Measurements from ENCODE around the gene LILRA6. TPM values are rescaled to one million over a fixed set of nuclear protein-coding genes. Genes with fewer than 3 reads are reported as not detected.

The LILRA6 gene
- total and polyA plus RNA-seq, 2 of the 13 experiments (the other 11 are each of a cell fraction or from before 2014, with no cell fraction given) = not detected

GRCh38 chr19:54191011-54191810, 51.4 kb downstream of the LILRA6 start, which contains the start of gene TSEN34 (continued):
- TF ChIP-seq ZFP41 (CRISPR knock-in tag; IDR thresholded peaks at IDR 0.05; ENCODE audit: borderline replicate concordance) (no peak), ZSCAN31 (CRISPR knock-in tag; IDR thresholded peaks at IDR 0.05; ENCODE audit: low read depth) (no peak; the same call in 1 of the 2 replicates), ATF7-NPFF (CRISPR knock-in tag; IDR thresholded peaks at IDR 0.05; ENCODE audit: low read depth) (peak; percentile 68; the same call in 1 of the 2 replicates), SAFB2 (CRISPR knock-in tag; IDR thresholded peaks at IDR 0.05; ENCODE audit: borderline replicate concordance, low read depth) (no peak), GTF3A (CRISPR knock-in tag; conservative IDR thresholded peaks at IDR 0.05) (no peak), ZFP62 (CRISPR knock-in tag; IDR thresholded peaks at IDR 0.05) (no peak), KLF15 (CRISPR knock-in tag; IDR thresholded peaks at IDR 0.05; ENCODE audit: borderline replicate concordance) (no peak), ZNF691 (CRISPR knock-in tag; IDR thresholded peaks at IDR 0.05; ENCODE audit: borderline replicate concordance, low read depth) (no peak), ZNF547 (CRISPR knock-in tag; IDR thresholded peaks at IDR 0.05) (peak; percentile 68; the same call in 1 of the 2 replicates), PLRG1 (conservative IDR thresholded peaks at IDR 0.05) (no peak), PHF20 (CRISPR knock-in tag; IDR thresholded peaks at IDR 0.05) (no peak), ZBTB39 (CRISPR knock-in tag; IDR thresholded peaks at IDR 0.05) (no peak), SKIL (CRISPR knock-in tag; IDR thresholded peaks at IDR 0.05; ENCODE audit: borderline replicate concordance) (no peak), ZBTB37 (CRISPR knock-in tag; IDR thresholded peaks at IDR 0.05) (no peak), MAFK (conservative IDR thresholded peaks at IDR 0.05 in 1 of 2, IDR thresholded peaks at IDR 0.05 in 1 of 2; ENCODE audit: low read length in 2 of 2) (no peak), RXRB (CRISPR knock-in tag; IDR thresholded peaks at IDR 0.05; ENCODE audit: borderline replicate concordance) (no peak), AGO1 (IDR thresholded peaks at IDR 0.05; ENCODE audit: low read depth, low read length, poor library complexity, severe bottlenecking) (peak; percentile 36), ZNF546 (CRISPR knock-in tag; conservative IDR thresholded peaks at IDR 0.05) (no peak), ZSCAN9 (CRISPR knock-in tag; IDR thresholded peaks at IDR 0.05; ENCODE audit: borderline replicate concordance) (no peak; the same call in 1 of the 2 replicates), KAT7 (CRISPR knock-in tag; IDR thresholded peaks at IDR 0.05; ENCODE audit: borderline replicate concordance) (no peak; the same call in 1 of the 2 replicates)
- TF ChIP-seq, protein P1, sequence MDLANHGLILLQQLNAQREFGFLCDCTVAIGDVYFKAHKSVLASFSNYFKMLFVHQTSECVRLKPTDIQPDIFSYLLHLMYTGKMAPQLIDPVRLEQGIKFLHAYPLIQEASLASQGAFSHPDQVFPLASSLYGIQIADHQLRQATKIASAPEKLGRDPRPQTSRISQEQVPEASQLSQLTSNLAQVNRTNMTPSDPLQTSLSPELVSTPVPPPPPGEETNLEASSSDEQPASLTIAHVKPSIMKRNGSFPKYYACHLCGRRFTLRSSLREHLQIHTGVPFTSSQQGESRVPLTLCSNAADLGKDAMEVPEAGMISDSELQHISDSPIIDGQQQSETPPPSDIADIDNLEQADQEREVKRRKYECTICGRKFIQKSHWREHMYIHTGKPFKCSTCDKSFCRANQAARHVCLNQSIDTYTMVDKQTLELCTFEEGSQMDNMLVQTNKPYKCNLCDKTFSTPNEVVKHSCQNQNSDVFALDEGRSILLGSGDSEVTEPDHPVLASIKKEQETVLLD (CRISPR knock-in tag; IDR thresholded peaks at IDR 0.05; ENCODE audit: low read depth) = peak; percentile 44; the same call in 1 of the 2 replicates

All from HepG2 (cell line).